Measurements from ENCODE around the gene PCBP3.
"Not testable (repeated sequence)": the region's sequence is repeated elsewhere in the genome, so short reads cannot be mapped to it uniquely, and the experiment has no call there.

The PCBP3 gene

DNA sequence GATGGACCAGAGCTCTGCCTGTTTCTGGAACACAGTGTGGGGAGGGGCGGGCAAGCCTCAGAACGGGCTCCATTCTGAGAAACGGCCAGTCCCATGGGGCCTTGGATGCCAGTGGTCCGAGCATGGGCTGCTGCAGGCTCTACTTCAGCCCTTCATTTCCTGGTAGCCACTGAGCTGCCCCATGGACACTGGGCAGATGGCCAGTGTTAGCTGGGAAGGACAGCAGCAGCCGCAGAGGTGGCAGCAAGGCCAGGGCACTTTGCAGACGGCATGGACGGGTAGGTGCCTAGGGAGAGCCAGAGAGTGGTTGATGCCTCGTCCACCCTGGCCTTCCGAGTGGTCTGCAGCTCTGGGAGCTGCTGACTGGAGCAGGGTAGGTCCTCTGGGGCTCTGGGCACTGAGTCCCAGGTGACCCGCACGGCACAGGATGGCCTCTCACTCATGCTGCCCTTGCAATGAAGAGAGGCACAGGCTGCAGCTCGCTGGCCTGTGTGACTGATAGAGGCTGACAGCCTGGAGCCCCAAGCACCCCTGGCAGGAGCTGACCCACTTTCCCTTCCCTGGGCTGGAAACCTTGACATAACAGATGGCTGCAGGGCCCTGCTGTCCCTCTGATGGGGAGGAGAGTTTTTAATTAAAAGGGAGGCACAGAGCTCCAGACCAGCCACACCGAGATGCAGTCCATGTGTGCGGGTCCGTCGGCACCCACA lies 250.4 kb downstream of the PCBP3 start:
- DNase-seq (ENCODE audit: low spot score): no peak

DNA sequence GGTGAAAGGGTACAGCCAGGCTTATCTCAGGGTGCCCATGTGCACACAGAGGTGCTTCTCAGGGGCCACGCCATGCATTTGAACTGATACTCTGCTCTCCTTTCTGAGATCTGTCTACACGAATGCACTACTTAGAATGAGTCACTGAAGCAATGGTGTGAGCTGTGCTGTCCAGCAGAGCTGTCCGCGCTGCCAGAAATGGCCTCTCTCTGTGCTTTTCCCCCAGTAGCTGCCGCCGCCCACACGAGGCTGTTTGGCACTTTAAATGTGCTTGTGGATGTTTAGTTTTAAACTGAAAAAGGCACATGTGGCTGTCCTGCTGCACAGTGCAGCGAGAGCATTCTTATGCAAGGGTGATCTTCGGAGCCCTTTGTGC lies 250.9 kb downstream of the PCBP3 start:
- no peak for DNase-seq (ENCODE audit: low spot score)

DNA sequence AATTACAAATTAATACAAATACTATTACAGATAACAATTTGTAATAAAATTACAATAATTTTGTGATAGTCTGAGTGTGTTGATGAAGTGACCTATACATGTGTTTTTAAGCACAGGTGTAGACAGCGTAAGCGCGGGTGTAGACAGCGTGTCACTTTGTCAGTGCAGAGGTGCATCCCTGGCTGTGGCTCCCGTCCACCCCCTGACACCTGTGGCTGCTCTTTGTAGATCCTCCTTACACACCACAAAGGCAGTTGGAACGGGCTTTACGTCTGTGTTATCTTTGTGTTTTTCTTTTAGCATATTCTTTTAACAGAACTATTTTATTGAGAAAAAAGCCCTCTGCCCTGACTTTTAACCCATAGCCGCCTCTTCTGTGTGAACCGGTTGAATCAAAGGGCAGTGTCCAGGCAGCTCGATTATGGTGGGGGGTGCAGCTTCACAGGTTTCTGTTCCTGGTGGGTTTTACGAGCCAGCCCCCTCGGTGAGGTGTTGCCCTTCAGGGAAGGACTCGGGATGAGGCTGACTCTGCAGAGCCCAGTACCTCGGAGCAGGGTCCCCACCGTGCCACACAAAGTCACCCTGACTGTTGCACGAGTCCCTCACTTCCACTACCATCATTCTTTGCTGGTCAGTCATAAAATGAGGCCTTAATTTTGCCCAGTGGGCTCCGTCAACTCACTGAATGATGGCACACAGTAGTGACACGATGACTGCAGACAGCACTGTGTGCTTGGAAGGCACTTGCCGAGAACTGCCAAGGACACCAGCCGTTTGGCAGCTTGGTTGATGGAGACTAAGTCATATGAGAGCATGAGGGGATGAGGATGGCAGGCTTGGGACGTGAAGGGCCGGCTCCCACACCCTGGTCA lies 251.6 kb downstream of the PCBP3 start:
- no peak for DNase-seq (ENCODE audit: low spot score)

DNA sequence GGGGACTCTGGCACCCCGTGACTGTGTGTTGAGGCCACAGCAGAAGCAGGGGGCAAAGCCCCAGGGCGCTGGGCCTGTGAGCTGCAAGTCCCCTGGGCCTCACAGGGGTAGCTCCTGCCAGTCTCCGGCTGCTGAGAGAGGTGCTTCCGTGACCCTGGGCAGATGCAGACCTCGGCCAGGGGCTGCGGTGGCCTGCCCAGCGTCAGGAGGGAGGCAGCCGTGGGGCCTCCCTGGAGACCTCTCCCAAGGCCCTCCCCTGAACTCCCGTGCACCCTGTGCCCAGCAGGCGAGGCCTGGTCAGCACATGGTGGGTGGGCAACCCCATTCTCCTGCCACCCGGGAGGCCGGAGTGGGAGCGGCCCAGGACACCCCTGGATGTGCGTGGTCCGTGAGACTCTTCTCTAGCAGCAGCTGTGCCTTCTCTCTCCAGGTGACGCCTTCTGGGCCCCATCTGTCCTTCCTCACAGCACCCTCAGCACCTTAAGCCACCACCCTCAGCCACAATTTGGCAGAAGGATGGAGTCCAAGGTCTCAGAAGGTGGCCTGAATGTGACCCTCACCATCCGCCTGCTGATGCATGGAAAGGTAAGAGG lies 252.3 kb downstream of the PCBP3 start:
- no peak for DNase-seq (ENCODE audit: low spot score)

DNA sequence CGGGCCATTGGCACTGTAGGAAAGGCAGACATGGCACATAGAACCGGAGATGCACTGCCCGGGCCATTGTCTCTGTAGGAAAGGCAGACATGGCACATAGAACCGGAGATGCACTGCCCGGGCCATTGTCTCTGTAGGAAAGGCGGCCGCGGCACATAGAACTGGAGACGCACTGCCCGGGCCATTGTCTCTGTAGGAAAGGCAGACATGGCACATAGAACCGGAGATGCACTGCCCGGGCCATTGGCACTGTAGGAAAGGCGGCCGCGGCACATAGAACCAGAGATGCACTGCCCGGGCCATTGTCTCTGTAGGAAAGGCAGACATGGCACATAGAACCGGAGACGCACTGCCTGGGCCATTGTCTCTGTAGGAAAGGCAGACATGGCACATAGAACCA lies 252.9 kb downstream of the PCBP3 start:
- not testable (repeated sequence) for DNase-seq (ENCODE audit: low spot score)

DNA sequence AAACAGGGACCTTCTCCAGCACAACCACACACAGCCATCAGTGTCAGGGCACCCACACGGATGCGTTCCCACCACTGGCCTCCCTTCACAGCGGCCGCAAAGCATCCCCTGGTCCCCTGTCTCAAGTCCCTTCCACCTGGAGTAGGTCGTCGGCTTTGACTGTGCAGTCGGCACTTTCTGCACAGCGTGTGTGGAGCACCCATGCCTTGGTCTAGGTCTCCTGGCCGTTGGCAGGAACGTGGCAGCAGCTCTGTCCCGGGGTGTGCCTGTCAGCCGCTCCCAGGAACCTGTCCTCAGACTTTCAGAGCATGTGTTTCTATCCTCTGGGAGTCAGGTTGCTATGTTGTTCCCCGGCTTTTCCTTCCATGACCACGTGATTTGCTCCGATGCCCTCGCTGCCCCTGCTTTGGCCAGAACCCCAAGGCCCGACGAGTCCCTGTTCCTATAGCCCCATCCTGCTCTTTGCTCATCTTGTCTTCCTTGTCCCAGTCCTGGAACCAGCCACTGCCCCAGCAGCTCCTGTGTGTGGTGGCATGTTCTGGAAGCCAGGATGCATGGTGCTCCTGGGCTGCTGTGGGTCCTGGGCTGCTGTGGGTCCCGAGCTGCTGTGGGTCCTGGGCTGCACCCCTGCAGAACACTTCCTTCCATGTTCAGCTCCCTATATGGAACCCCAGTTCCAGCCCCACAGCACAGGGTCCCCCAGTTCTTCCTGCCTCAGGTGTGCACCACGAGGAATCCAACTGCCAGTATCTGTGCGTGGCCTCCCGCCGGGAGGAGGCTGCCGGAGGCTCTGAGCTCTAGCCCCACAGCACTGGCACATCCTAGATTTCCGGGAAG lies 253.9 kb downstream of the PCBP3 start:
- DNase-seq (ENCODE audit: low spot score): no peak

DNA sequence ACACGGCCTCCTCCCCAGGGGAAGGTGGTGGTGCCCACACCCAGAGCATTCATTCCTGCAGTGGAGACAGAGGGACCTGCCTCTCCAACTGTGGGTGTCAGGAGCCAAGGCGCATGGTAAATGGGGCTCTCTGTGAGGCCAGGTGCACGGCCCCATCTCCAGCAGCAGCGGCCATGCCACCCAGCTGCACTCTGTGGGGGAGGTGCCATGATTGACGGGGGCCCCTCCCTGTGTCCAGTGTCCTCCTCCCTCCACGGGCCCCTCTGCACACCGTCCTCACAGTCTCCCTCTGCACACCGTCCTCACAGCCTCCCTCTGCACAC lies 254.5 kb downstream of the PCBP3 start:
- no peak for DNase-seq (ENCODE audit: low spot score)

DNA sequence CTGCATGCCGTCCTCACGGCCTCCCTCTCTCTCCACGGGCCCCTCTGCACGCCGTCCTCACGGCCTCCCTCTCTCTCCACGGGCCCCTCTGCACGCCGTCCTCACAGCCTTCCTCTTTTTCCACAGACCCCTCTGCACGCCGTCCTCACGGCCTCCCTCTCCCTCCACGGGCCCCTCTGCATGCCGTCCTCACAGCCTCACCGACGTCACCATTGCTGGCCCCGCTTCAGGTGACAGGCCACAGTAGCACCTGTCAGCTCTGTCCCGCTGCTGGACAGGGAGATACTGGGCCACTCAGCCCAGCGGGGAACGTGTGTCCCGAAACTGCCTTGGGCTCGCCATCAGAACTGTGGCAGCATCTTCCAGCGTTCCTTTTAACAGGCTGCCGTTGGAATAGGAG lies 255.3 kb downstream of the PCBP3 start:
- DNase-seq (ENCODE audit: low spot score): no peak

DNA sequence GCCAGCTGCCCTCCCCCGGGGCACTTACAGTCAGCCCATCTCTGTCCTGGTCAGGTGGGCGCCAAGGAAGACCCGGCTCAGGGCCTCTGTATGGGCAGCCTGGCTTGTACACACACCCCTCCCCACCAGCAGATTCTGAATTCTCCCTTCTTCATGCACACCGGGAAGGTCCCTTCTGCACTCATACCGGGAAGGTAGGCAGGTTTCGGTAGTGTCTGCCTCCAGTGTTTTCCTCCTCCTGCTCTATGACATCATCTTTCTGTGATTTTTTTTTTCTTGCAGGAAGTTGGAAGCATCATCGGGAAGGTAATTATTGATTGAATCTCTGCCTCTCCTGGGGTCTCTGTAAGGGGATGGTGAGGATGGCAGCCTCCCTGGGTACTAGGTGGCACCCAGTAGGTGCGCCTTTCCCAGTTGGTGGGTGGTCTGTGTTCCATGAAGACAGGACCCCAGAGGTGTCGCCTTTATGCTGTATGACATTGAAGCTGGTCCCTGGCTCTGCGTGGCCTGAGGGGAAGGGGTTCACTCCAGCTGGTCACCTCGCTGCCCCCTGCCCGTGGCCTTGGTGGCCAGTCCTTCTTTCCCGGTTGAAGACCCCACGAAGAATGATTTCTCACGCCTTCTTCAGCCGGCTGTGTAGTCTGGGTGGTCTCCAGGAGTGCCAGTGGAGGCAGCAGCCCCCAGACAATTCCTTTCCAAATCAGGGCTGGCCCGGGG lies 255.9 kb downstream of the PCBP3 start:
- no peak for DNase-seq (ENCODE audit: low spot score)

DNA sequence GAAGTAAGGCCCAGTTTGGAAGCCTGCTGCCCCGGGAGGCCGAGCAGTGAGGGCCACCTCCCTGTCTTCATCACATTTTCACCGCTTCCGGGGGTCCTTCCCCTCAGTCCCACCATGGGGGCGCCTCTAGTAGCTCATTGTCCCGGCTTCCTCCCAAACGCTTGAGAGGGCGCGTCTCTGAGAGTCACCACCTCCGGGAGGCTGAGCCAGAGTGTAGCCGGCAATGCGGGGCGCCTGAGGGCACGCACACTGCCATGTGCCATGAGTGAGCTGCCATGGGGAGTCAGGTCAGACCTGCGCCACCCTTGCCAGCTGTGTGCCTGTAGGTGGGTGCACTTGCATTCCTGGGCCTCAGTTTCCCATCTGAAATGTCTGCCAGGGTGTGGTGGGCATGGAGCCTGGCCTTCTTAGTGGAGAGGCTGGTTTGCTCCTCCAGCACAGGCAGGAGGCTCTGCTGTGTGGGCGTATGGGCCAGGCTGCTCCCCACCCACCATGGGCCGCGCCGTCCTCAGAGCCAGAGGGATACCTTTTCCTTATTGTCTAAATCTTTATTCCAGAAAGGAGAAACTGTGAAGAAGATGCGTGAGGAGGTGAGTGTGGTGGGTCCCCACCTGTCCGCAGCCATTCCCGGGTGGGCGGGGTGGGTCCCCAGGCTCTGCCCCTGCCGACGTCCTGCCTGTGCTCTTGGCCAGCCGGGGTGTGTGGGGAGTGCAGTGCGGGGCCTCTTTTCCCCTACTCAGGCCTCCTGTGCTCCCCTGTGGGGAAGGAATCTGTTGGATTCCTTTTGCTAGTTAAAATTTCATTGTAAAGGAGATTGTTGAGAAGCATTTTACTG lies 256.7 kb downstream of the PCBP3 start:
- DNase-seq (ENCODE audit: low spot score): no peak

DNA sequence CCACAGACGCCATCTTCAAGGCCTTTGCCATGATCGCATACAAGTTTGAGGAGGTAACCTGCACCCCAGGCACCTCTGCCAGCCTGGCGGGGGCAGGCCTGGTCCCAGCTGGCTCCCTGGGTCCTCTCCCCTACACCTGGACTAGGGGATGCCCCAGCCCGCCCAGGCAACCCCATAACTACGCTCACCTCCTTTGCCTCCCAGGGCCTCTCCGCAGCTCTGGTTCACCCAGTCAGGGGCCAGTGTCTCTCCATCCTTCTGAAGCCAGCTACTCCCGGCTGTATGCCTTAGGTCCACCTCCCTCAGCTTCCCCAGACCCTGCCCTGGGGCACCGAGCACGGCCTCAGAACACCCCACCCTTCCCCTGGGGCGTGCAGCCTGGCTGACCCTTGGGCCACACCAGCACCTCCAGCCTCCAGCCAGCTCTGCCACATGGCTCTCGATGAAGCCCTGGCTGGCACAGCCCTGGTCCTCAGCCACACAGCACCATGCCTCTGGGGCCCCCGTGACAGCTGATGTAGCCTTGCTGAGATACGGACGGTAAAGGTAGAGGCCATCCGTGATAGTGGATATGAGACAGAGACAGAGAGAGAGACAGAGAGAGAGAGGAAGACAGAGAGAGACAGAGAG lies 257.7 kb downstream of the PCBP3 start:
- no peak for DNase-seq (ENCODE audit: low spot score)

DNA sequence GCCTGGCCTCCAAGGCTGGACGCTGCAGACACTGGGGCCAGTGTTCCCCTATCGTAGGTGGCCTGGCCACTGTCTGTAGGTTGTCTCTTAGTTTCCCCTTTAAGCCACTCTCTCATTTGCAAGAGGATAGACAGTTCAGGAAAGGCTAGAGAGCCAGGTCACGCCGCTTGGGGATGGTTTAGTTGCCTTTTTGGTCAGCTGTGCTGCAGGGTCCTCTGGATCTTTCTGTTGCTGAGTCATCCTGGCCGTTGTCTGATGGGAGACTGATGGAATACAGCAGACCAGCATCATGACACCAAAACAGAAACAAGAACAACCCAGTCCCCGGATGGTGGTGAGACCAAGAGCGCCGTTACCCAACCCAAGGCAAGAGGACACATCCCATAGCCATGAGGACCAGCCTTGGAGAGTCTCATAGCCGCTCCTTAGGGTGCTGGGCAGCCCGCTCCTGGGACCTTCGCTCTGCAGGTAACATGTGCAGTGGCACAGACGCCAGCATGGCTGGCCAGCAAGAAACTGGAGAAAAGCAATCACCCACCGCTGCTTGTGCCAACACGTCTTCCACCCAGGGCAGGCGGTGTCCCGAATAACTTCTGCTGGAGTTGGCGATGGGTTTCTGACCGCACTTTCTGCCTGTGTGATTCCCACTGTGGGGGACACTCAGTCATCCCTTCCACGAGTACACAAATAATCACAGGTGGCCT lies 258.9 kb downstream of the PCBP3 start:
- no peak for DNase-seq (ENCODE audit: low spot score)

DNA sequence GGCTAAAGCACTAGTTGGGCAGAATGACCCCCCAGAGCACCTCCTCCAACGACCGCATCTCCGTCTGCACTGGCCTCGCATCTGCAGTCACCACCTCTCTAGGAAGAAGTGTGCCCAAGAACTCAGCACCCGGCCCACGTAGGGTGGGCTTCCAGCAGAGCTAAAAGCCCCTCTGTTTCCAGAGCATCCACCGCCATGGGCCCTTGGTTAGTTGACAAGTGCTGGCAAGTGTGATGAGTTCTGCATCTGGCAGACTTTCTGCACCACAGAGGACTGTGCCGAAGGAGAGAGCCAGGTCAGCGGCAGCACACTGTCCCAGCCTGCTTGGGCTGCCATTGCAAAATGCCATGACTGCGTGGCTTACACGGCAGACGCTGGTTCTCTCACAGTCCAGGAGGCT lies 261.7 kb downstream of the PCBP3 start:
- no peak for DNase-seq (ENCODE audit: low spot score)

DNA sequence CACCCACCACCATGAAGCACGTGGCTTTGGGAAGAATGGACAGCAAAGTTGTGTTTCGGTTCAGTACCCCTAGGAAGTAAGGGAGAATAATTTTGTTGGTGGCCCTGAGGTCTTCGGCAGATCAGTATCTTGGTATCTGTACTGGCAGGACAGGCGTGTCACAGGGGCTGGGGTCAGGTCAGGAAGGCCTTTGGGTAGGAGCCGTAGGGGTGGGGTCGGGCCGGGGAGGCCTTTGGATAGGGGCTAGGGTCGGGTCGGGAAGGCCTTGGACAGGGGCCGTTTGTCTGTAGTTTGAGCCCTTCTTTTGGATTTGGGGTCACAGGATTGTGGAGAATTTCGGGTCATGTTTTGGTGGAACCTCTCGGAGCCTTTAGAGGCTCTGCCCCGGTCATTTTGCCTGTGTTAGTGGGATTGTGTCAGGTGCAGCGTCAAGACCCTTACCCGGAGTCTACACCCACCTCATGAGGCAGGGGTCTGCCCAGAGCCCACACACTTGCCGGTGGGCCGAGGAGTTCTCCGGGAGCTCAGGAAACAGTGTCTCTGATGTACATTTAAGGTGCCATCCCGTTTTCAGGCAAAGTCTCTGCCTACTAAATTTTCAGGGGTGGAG lies 262.8 kb downstream of the PCBP3 start:
- DNase-seq (ENCODE audit: low spot score): no peak

DNA sequence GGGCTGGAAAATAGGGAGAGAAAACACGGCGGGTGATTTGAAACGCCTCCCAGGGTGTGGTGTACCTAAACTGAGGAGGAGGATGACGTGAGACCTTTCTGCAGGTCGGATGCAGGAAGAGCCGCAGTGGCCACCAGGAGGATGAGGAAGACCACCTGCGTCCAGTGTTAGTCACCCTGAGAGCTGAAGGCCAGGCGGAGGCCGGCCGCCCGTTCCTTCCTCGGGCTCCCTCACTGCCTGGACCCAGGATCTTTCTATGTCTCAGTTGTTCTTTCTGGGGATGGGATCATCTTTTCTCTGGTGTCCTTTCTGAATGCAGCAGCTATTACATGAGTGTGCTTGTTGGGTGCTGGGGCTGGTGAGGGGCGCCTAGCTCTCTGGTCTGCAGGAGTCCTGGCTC lies 263.3 kb downstream of the PCBP3 start:
- DNase-seq (ENCODE audit: low spot score): no peak

DNA sequence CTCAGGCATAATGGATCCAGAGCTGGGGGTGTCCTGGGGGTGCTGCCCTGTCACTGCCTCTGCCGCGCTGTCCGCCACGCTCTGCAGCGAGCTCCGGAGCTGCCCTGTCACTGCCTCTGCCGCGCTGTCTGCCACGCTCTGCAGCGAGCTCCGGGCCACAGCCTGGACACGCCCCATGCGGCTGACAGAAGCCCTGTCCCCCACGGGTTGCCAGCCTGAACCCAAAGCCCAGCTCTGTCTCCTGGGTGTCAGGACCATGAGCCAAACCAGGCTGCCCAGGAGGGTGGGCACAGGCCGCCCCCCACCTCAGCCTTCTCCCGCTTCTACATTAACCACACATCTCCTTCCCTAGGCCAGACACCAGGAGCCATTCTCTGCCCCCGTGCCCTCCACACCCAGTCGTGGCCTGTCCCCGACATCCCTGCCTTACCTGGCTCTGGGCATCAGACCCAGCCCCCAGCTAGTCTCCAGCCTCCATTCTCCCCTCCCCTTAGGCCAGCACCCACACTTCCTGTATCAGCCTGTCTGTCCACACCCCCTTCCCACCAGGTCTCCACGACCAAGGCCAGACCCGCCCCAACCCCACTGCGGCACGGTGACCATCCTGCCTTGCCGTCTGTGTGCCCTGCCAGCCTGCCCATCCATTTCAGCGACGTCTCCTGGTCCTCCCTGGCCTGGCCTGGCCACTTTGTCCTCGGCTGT lies 265.2 kb downstream of the PCBP3 start:
- DNase-seq (ENCODE audit: low spot score): no peak

DNA sequence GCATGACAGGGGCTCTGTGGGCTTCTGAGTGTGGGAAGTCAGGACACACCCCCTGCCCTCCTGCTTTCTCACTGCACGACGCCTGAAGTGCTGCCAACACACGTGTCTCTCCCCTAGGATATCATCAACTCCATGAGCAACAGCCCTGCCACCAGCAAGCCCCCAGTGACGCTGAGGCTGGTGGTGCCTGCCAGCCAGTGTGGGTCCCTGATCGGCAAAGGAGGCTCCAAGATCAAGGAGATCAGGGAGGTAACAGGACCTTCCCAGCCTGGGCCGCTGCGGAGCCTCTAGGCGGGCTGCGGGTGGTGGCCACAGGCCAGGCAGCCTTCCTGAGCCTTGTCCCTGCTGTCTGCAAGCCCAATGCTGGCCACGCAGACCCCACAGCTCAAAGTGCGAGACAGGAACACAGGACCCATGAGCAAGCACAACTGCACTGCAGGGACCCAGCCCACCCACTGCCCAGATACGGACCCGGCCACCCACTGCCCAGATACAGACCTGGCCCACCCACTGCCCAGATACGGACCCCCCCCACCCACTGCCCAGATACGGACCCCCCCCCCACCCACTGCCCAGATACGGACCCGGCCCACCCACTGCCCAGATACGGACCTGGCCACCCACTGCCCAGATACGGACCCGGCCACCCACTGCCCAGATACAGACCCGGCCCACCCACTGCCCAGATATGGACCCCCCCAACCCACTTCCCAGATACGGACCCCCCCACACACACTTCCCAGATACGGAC lies 265.9 kb downstream of the PCBP3 start:
- DNase-seq (ENCODE audit: low spot score): no peak

DNA sequence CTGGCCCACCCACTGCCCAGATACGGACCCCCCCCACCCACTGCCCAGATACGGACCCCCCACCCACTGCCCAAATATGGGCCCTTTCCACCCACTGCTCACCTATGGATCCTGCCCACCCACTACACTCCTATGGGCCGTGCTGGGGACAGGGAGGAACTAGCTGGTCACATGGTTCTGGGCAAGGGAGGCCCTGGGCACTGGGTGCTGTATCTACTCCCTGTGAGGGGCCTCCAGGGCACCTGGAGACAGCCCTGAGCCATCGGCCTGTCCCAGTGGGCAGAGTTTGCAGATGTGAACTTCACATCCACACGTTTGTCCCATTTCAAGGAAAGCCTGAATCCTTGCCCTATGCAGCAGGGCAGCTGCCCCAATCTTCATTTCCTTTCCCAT lies 266.6 kb downstream of the PCBP3 start:
- no peak for DNase-seq (ENCODE audit: low spot score)
